ENCODE measurements around the gene TMEM183A. TPM values are rescaled to one million over a fixed set of nuclear protein-coding genes. Genes with fewer than 3 reads are reported as not detected.
"Not testable (repeated sequence)": the region's sequence is repeated elsewhere in the genome, so short reads cannot be mapped to it uniquely, and the experiment has no call there.

TMEM183A gene
- total RNA-seq, 6 experiments from 2014 or later, result 21.4 to 38.1 (median 31.0) TPM

GRCh38 chr1:203002951-203003350 lies 4.2 kb upstream of the TMEM183A start:
- no peaks in the 10 kb centered on the region for H3K27me3 ChIP-seq
- WGBS (ENCODE audit: insufficient coverage, low coverage, low lambda C conversion rate, missing lambda C conversion rate), result 80% methylated on average over 1 of the region's 1 CpG
- no peaks in the 10 kb centered on the region for H3K9me3 ChIP-seq
- H3K36me3 ChIP-seq, result no peaks in the 10 kb centered on the region
- DNase-seq (no peak), ATAC-seq (no peak)
- no peak overlapping the region for H3K27ac ChIP-seq
- TF ChIP-seq CTCF (IDR thresholded peaks at IDR 0.05), result no peak
- no peak for TF ChIP-seq POLR2A (IDR thresholded peaks at IDR 0.05)
- intact Hi-C loops (cut with DNase I), result no loop called here
- H3K4me3 ChIP-seq, result no peak overlapping the region
- H3K4me1 ChIP-seq, result peaks cover 0 to under 1% (median 0%) of the 10 kb centered on the region in 4 donors

GRCh38 chr1:203005395-203006142 lies 1.6 kb upstream of the TMEM183A start:
- Histone ChIP-seq H3K27ac (peak overlapping the region in 1 of 3 donors; percentile 88), H3K4me1 (peaks cover 0 to 10% (median 5%) of the 10 kb centered on the region in 4 donors), H3K4me3 (peak overlapping the region in 1 of 3 donors; percentile 89), H3K36me3 (peaks cover 0 to 21% (median 2%) of the 10 kb centered on the region in 4 donors)
- H3K9me3 ChIP-seq; H3K27me3 ChIP-seq; DNase-seq; ATAC-seq; intact Hi-C loops (cut with DNase I): not testable (repeated sequence)
- WGBS (ENCODE audit: insufficient coverage, low coverage, low lambda C conversion rate, missing lambda C conversion rate), result 77% methylated on average over 13 of the region's 17 CpGs

- no peak for ATAC-seq
- H3K36me3 ChIP-seq, result peaks cover 0 to 49% (median 4%) of the 10 kb centered on the region in 4 donors
- WGBS (ENCODE audit: insufficient coverage, low coverage, low lambda C conversion rate, missing lambda C conversion rate), result 81% methylated on average over 3 of the region's 3 CpGs
- no peak overlapping the region for H3K4me3 ChIP-seq
- H3K4me1 ChIP-seq, result peaks cover 0 to 10% (median 5%) of the 10 kb centered on the region in 4 donors
- H3K27me3 ChIP-seq, result no peaks in the 10 kb centered on the region
- no peak for DNase-seq
- no peaks in the 10 kb centered on the region for H3K9me3 ChIP-seq
- no peak overlapping the region for H3K27ac ChIP-seq
- intact Hi-C loops (cut with DNase I), result no loop called here
- TF ChIP-seq POLR2A (IDR thresholded peaks at IDR 0.05), result no peak
- no peak for TF ChIP-seq CTCF (IDR thresholded peaks at IDR 0.05)
Observed at GRCh38 chr1:203009185-203009584, 2.0 kb downstream of the TMEM183A start.

GRCh38 chr1:203011582-203011981 lies 4.4 kb downstream of the TMEM183A start:
- Histone ChIP-seq H3K27me3 (no peaks in the 10 kb centered on the region), H3K9me3 (no peaks in the 10 kb centered on the region), H3K4me3 (no peak overlapping the region), H3K36me3 (peaks cover 0 to 73% (median 16%) of the 10 kb centered on the region in 4 donors), H3K4me1 (peaks cover 0 to 10% (median 5%) of the 10 kb centered on the region in 4 donors), H3K27ac (no peak overlapping the region)
- TF ChIP-seq CTCF (IDR thresholded peaks at IDR 0.05), result no peak
- TF ChIP-seq POLR2A (IDR thresholded peaks at IDR 0.05), result no peak
- 100% methylated on average over 1 of the region's 5 CpGs for WGBS (ENCODE audit: insufficient coverage, low coverage, low lambda C conversion rate, missing lambda C conversion rate)
- ATAC-seq (no peak), DNase-seq (no peak)
- intact Hi-C loops (cut with DNase I), result no loop called here

GRCh38 chr1:203017061-203017460 lies 9.9 kb downstream of the TMEM183A start:
- H3K36me3 ChIP-seq, result peaks cover 13 to 96% (median 44%) of the 10 kb centered on the region in 4 donors
- intact Hi-C loops (cut with DNase I), result no loop called here
- H3K4me1 ChIP-seq, result no peaks in the 10 kb centered on the region
- H3K27ac ChIP-seq, result no peak overlapping the region
- ATAC-seq, result no peak
- no peaks in the 10 kb centered on the region for H3K27me3 ChIP-seq
- H3K4me3 ChIP-seq, result no peak overlapping the region
- DNase-seq, result no peak
- H3K9me3 ChIP-seq, result no peaks in the 10 kb centered on the region
- WGBS (ENCODE audit: insufficient coverage, low coverage, low lambda C conversion rate, missing lambda C conversion rate), result 96% methylated on average over 4 of the region's 4 CpGs
- TF ChIP-seq POLR2A (IDR thresholded peaks at IDR 0.05) (no peak), CTCF (IDR thresholded peaks at IDR 0.05) (no peak)
